Gastrocnemius medialis (tissue), 4 donors: ENCODE measurements around the gene PLK5.

Source experiments
- CTCF ChIP-seq, 5 experiments: fragments of 450-650 bp in 3 of 5; fragments of 200-600 bp in 2 of 5; sonication (generic) in 2 of 5; IDR thresholded peaks in 4 of 5; conservative IDR thresholded peaks in 1 of 5; 1 replicate in 4 of 5; 2 replicates in 1 of 5; pipeline ENCODE4 v1.5.1; 2016 to 2019; ENCODE audit warnings: antibody characterized with exemption in 5 of 5, mild to moderate bottlenecking in 3 of 5, moderate library complexity in 3 of 5
- POLR2A ChIP-seq, 2 donors: fragments of 450-650 bp; IDR thresholded peaks; one replicate each; pipeline ENCODE4 v1.6.1; 2017; ENCODE audit warnings: antibody characterized with exemption in 2 of 2, mild to moderate bottlenecking in 2 of 2, moderate library complexity in 2 of 2

- no peak for TF ChIP-seq CTCF (IDR thresholded peaks at IDR 0.05 in 4 of 5, conservative IDR thresholded peaks at IDR 0.05 in 1 of 5)
- TF ChIP-seq POLR2A (IDR thresholded peaks at IDR 0.05) = no peak
These were observed 26.9 kb upstream of the PLK5 start for GRCh38 chr19:1496714-1497577.
